ENCODE results near the gene FARS2. TPM values are rescaled to one million over a fixed set of nuclear protein-coding genes. Genes with fewer than 3 reads are reported as not detected.
A peak's percentile ranks its signal among the peaks of the same experiment; 100 is the strongest.

Gene FARS2
- total and polyA plus RNA-seq, 4 donors, result 16.6 to 29.0 (median 21.1) TPM

GRCh38 chr6:5726976-5727718, 465.8 kb downstream of the FARS2 start:
- 89% methylated on average over 11 of the region's 17 CpGs for WGBS (ENCODE audit: insufficient coverage)
- Histone ChIP-seq H3K36me3 (ENCODE audit: control insufficient read depth, insufficient read depth, low read length) (no peaks in the 10 kb centered on the region), H3K4me3 (ENCODE audit: low read depth, low read length) (no peak overlapping the region), H3K9me3 (ENCODE audit: control insufficient read depth, insufficient read depth, low read length) (no peaks in the 10 kb centered on the region), H3K4me1 (ENCODE audit: control insufficient read depth, insufficient read depth, low read length) (peaks cover 21% of the 10 kb centered on the region), H3K27ac (ENCODE audit: low read depth, low read length) (no peak overlapping the region), H3K27me3 (ENCODE audit: control insufficient read depth, insufficient read depth, low read length) (no peaks in the 10 kb centered on the region)
- no peak for DNase-seq (ENCODE audit: low read depth in 4 of 6, low spot score in 6 of 6)

GRCh38 chr6:5728351-5729079, 467.2 kb downstream of the FARS2 start:
- H3K9me3 ChIP-seq (ENCODE audit: control insufficient read depth, insufficient read depth, low read length), result no peaks in the 10 kb centered on the region
- H3K27ac ChIP-seq (ENCODE audit: low read depth, low read length), result no peak overlapping the region
- no peaks in the 10 kb centered on the region for H3K36me3 ChIP-seq (ENCODE audit: control insufficient read depth, insufficient read depth, low read length)
- no peak overlapping the region for H3K4me3 ChIP-seq (ENCODE audit: low read depth, low read length)
- peak in 2 of 6 donors; percentile 65 to 67 for DNase-seq (ENCODE audit: low read depth in 4 of 6, low spot score in 6 of 6)
- 98% methylated on average over 7 of the region's 16 CpGs for WGBS (ENCODE audit: insufficient coverage)
- H3K27me3 ChIP-seq (ENCODE audit: control insufficient read depth, insufficient read depth, low read length), result no peaks in the 10 kb centered on the region
- peaks cover 21% of the 10 kb centered on the region for H3K4me1 ChIP-seq (ENCODE audit: control insufficient read depth, insufficient read depth, low read length)

DNA sequence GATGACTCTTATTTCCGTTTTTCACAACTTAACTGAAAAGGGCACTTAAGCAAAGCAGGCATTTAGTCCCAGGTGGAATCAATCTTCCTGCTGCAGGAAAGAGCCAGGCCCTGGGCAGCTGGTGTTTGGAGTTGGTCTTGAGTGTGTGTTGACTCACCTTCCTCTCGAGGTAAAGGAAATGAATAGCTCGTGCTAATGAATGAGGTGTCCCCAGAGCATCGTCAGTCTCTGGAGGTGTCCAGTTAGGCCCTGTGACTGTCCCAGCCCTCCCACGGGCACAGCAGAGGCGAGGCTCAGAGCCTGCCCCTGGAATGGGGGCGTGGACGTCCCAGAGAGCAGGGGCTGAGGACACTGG, 467.7 kb downstream of the FARS2 start:
- Histone ChIP-seq H3K27ac (ENCODE audit: low read depth, low read length) (no peak overlapping the region), H3K27me3 (ENCODE audit: control insufficient read depth, insufficient read depth, low read length) (no peaks in the 10 kb centered on the region), H3K4me1 (ENCODE audit: control insufficient read depth, insufficient read depth, low read length) (peaks cover 16% of the 10 kb centered on the region), H3K36me3 (ENCODE audit: control insufficient read depth, insufficient read depth, low read length) (no peaks in the 10 kb centered on the region), H3K9me3 (ENCODE audit: control insufficient read depth, insufficient read depth, low read length) (no peaks in the 10 kb centered on the region), H3K4me3 (ENCODE audit: low read depth, low read length) (no peak overlapping the region)
- DNase-seq (ENCODE audit: low read depth in 4 of 6, low spot score in 6 of 6), result peak in 1 of 6 donors; percentile 50
- 79% methylated on average over 7 of the region's 8 CpGs for WGBS (ENCODE audit: insufficient coverage)

GRCh38 chr6:5729813-5730517, 468.7 kb downstream of the FARS2 start:
- no peak overlapping the region for H3K27ac ChIP-seq (ENCODE audit: low read depth, low read length)
- H3K9me3 ChIP-seq (ENCODE audit: control insufficient read depth, insufficient read depth, low read length), result no peaks in the 10 kb centered on the region
- H3K4me3 ChIP-seq (ENCODE audit: low read depth, low read length), result no peak overlapping the region
- no peaks in the 10 kb centered on the region for H3K27me3 ChIP-seq (ENCODE audit: control insufficient read depth, insufficient read depth, low read length)
- 62% methylated on average over 2 of the region's 4 CpGs for WGBS (ENCODE audit: insufficient coverage)
- no peaks in the 10 kb centered on the region for H3K36me3 ChIP-seq (ENCODE audit: control insufficient read depth, insufficient read depth, low read length)
- peak in 2 of 6 donors; percentile 26 to 74 for DNase-seq (ENCODE audit: low read depth in 4 of 6, low spot score in 6 of 6)
- H3K4me1 ChIP-seq (ENCODE audit: control insufficient read depth, insufficient read depth, low read length), result peaks cover 13% of the 10 kb centered on the region

GRCh38 chr6:5730585-5731263, 469.4 kb downstream of the FARS2 start:
- Histone ChIP-seq H3K36me3 (ENCODE audit: control insufficient read depth, insufficient read depth, low read length) (no peaks in the 10 kb centered on the region), H3K27ac (ENCODE audit: low read depth, low read length) (no peak overlapping the region), H3K27me3 (ENCODE audit: control insufficient read depth, insufficient read depth, low read length) (no peaks in the 10 kb centered on the region), H3K9me3 (ENCODE audit: control insufficient read depth, insufficient read depth, low read length) (no peaks in the 10 kb centered on the region), H3K4me1 (ENCODE audit: control insufficient read depth, insufficient read depth, low read length) (peaks cover 13% of the 10 kb centered on the region), H3K4me3 (ENCODE audit: low read depth, low read length) (no peak overlapping the region)
- WGBS (ENCODE audit: insufficient coverage), result 97% methylated on average over 5 of the region's 8 CpGs
- DNase-seq (ENCODE audit: low read depth in 4 of 6, low spot score in 6 of 6), result peak in 1 of 6 donors; percentile 44

- WGBS (ENCODE audit: insufficient coverage), result 100% methylated on average over 4 of the region's 7 CpGs
- Histone ChIP-seq H3K4me1 (ENCODE audit: control insufficient read depth, insufficient read depth, low read length) (peaks cover 16% of the 10 kb centered on the region), H3K9me3 (ENCODE audit: control insufficient read depth, insufficient read depth, low read length) (no peaks in the 10 kb centered on the region), H3K36me3 (ENCODE audit: control insufficient read depth, insufficient read depth, low read length) (no peaks in the 10 kb centered on the region), H3K4me3 (ENCODE audit: low read depth, low read length) (no peak overlapping the region), H3K27me3 (ENCODE audit: control insufficient read depth, insufficient read depth, low read length) (no peaks in the 10 kb centered on the region), H3K27ac (ENCODE audit: low read depth, low read length) (no peak overlapping the region)
- no peak for DNase-seq (ENCODE audit: low read depth in 4 of 6, low spot score in 6 of 6)
Observed at GRCh38 chr6:5731435-5731834, 470.1 kb downstream of the FARS2 start.

GRCh38 chr6:5732496-5732895, 471.2 kb downstream of the FARS2 start:
- no peaks in the 10 kb centered on the region for H3K36me3 ChIP-seq (ENCODE audit: control insufficient read depth, insufficient read depth, low read length)
- peaks cover 16% of the 10 kb centered on the region for H3K4me1 ChIP-seq (ENCODE audit: control insufficient read depth, insufficient read depth, low read length)
- 84% methylated on average over 5 of the region's 6 CpGs for WGBS (ENCODE audit: insufficient coverage)
- H3K27ac ChIP-seq (ENCODE audit: low read depth, low read length), result no peak overlapping the region
- no peaks in the 10 kb centered on the region for H3K9me3 ChIP-seq (ENCODE audit: control insufficient read depth, insufficient read depth, low read length)
- H3K4me3 ChIP-seq (ENCODE audit: low read depth, low read length), result no peak overlapping the region
- DNase-seq (ENCODE audit: low read depth in 4 of 6, low spot score in 6 of 6), result no peak
- no peaks in the 10 kb centered on the region for H3K27me3 ChIP-seq (ENCODE audit: control insufficient read depth, insufficient read depth, low read length)

- Histone ChIP-seq H3K27ac (ENCODE audit: low read depth, low read length) (no peak overlapping the region), H3K36me3 (ENCODE audit: control insufficient read depth, insufficient read depth, low read length) (no peaks in the 10 kb centered on the region), H3K4me1 (ENCODE audit: control insufficient read depth, insufficient read depth, low read length) (peaks cover 3% of the 10 kb centered on the region), H3K27me3 (ENCODE audit: control insufficient read depth, insufficient read depth, low read length) (no peaks in the 10 kb centered on the region), H3K4me3 (ENCODE audit: low read depth, low read length) (no peak overlapping the region), H3K9me3 (ENCODE audit: control insufficient read depth, insufficient read depth, low read length) (no peaks in the 10 kb centered on the region)
- no peak for DNase-seq (ENCODE audit: low read depth in 4 of 6, low spot score in 6 of 6)
- 54% methylated on average over 4 of the region's 5 CpGs for WGBS (ENCODE audit: insufficient coverage)
Observed at GRCh38 chr6:5736016-5736738, 474.9 kb downstream of the FARS2 start.

GRCh38 chr6:5737460-5737859, 476.1 kb downstream of the FARS2 start:
- no peaks in the 10 kb centered on the region for H3K9me3 ChIP-seq (ENCODE audit: control insufficient read depth, insufficient read depth, low read length)
- H3K27me3 ChIP-seq (ENCODE audit: control insufficient read depth, insufficient read depth, low read length), result no peaks in the 10 kb centered on the region
- peaks cover 3% of the 10 kb centered on the region for H3K4me1 ChIP-seq (ENCODE audit: control insufficient read depth, insufficient read depth, low read length)
- no peak overlapping the region for H3K27ac ChIP-seq (ENCODE audit: low read depth, low read length)
- no peaks in the 10 kb centered on the region for H3K36me3 ChIP-seq (ENCODE audit: control insufficient read depth, insufficient read depth, low read length)
- DNase-seq (ENCODE audit: low read depth in 4 of 6, low spot score in 6 of 6), result no peak
- WGBS (ENCODE audit: insufficient coverage), result 100% methylated on average over 4 of the region's 4 CpGs
- H3K4me3 ChIP-seq (ENCODE audit: low read depth, low read length), result no peak overlapping the region
